IMR-90 (cell line): ENCODE measurements around the gene ATP6V1D. TPM values are rescaled to one million over a fixed set of nuclear protein-coding genes. Genes with fewer than 3 reads are reported as not detected.

Experiments
- ATAC-seq: fragments of 200-7000 bp; cut with Tn5 transposase; 2 replicates; pipeline ENCODE4 v1.9.1; 2020; ENCODE audit warnings: low read depth, mild to moderate bottlenecking, moderate library complexity
- BruUV-seq: library from RNA; stranded (reverse); fragments of 400-500 nt; replicated peaks from 2 replicates; lab custom pipeline; 2021; lab: Mats Ljungman, UMichigan
- CTCF ChIA-PET: fragments of 300-600 bp; formaldehyde crosslinking; extraction: SDS; loops from one replicate; lab custom pipeline; 2021; ENCODE audit warnings: antibody characterized with exemption; lab: Yijun Ruan, JAX
- POLR2A ChIA-PET: fragments of 300-600 bp; sonication (Branson Sonifier 250); formaldehyde crosslinking; loops from one replicate; lab custom pipeline; 2022; ENCODE audit warnings: antibody characterized with exemption; ENCODE audit not compliant: unreplicated experiment; lab: Charles Lee
- DNase-seq: peaks from one replicate; pipeline ENCODE4 v3.0.0; 2013
- H2AFZ ChIP-seq: replicated peaks from 2 replicates; pipeline ENCODE3; 2013; ENCODE audit warnings: low read length, mild to moderate bottlenecking; ENCODE audit not compliant: poor library complexity
- H2AK5ac ChIP-seq: 2 replicates; pipeline ENCODE4 v1.6.1; 2013; ENCODE audit warnings: low read depth, low read length, inconsistent platforms
- H2AK9ac ChIP-seq: replicated peaks from 2 replicates; pipeline ENCODE3; 2013; ENCODE audit warnings: mild to moderate bottlenecking, low read depth, low read length, moderate library complexity; ENCODE audit not compliant: poor library complexity
- H2BK120ac ChIP-seq: 2 replicates; pipeline ENCODE4 v1.6.1; 2013; ENCODE audit warnings: low read depth, low read length, inconsistent platforms
- H2BK15ac ChIP-seq: 3 replicates; pipeline ENCODE4 v1.6.1; 2013; ENCODE audit warnings: low read depth, low read length, inconsistent platforms
- H2BK20ac ChIP-seq: 2 replicates; pipeline ENCODE4 v1.6.1; 2013; ENCODE audit warnings: low read depth, mild to moderate bottlenecking, inconsistent platforms, low read length, moderate library complexity
- H2BK5ac ChIP-seq: 2 replicates; pipeline ENCODE4 v1.6.1; 2013; ENCODE audit warnings: mild to moderate bottlenecking, low read depth, low read length, inconsistent platforms; ENCODE audit not compliant: poor library complexity, severe bottlenecking
- H3K14ac ChIP-seq: replicated peaks from 2 replicates; pipeline ENCODE4 v1.6.1; 2013; ENCODE audit warnings: low read depth, low read length, inconsistent platforms
- H3K18ac ChIP-seq: 2 replicates; pipeline ENCODE4 v1.6.1; 2013; ENCODE audit warnings: low read depth, low read length, control low read depth
- H3K23ac ChIP-seq: 2 replicates; pipeline ENCODE4 v1.6.1; 2013; ENCODE audit warnings: low read depth, low read length, inconsistent platforms
- H3K27ac ChIP-seq: 2 replicates; pipeline ENCODE4 v1.5.1; 2013; ENCODE audit warnings: mild to moderate bottlenecking, control low read depth, low read length; ENCODE audit not compliant: insufficient read depth
- H3K27me3 ChIP-seq: 2 replicates; pipeline ENCODE4 v1.6.1; 2013; ENCODE audit warnings: low read length; ENCODE audit not compliant: control insufficient read depth, insufficient read depth
- H3K36me3 ChIP-seq: 2 replicates; pipeline ENCODE4 v1.6.1; 2013; ENCODE audit warnings: low read length, mixed read lengths; ENCODE audit not compliant: control insufficient read depth, insufficient read depth
- H3K4ac ChIP-seq: 2 replicates; pipeline ENCODE4 v1.6.1; 2013; ENCODE audit warnings: low read depth, low read length, inconsistent platforms
- H3K4me1 ChIP-seq: 2 replicates; pipeline ENCODE4 v1.6.1; 2013; ENCODE audit warnings: low read length, mixed read lengths; ENCODE audit not compliant: control insufficient read depth, insufficient read depth
- H3K4me2 ChIP-seq: 2 replicates; pipeline ENCODE4 v1.6.1; 2013; ENCODE audit warnings: low read depth, mild to moderate bottlenecking, control low read depth, low read length, moderate library complexity
- H3K4me3 ChIP-seq: 2 replicates; pipeline ENCODE4 v1.5.1; 2013; ENCODE audit warnings: low read depth, mild to moderate bottlenecking, control low read depth, low read length, moderate library complexity; ENCODE audit not compliant: insufficient read depth
- H3K56ac ChIP-seq: 2 replicates; pipeline ENCODE4 v1.6.1; 2013; ENCODE audit warnings: low read length, inconsistent platforms; ENCODE audit not compliant: insufficient read depth; ENCODE audit errors: extremely low read depth
- H3K79me1 ChIP-seq, 2 experiments: 2 replicates each; pipeline ENCODE4 v1.6.1; 2013; ENCODE audit warnings: low read length in 2 of 2, inconsistent platforms in 1 of 2, low read depth in 1 of 2
- H3K9ac ChIP-seq: 2 replicates; pipeline ENCODE4 v1.6.1; 2013; ENCODE audit warnings: low read depth, low read length, control low read depth
- H3K9me1 ChIP-seq: 2 replicates; pipeline ENCODE4 v1.6.1; 2013; ENCODE audit warnings: low read length, inconsistent platforms; ENCODE audit not compliant: insufficient read depth
- H3K9me3 ChIP-seq: 2 replicates; pipeline ENCODE4 v1.6.1; 2013; ENCODE audit warnings: low read length; ENCODE audit not compliant: control insufficient read depth, insufficient read depth
- H4K20me1 ChIP-seq: 2 replicates; pipeline ENCODE4 v1.6.1; 2013; ENCODE audit warnings: low read length, inconsistent platforms; ENCODE audit not compliant: insufficient read depth
- H4K5ac ChIP-seq: 2 replicates; pipeline ENCODE4 v1.6.1; 2013; ENCODE audit warnings: mild to moderate bottlenecking, low read depth, low read length, control low read depth
- H4K8ac ChIP-seq, 2 experiments: 2 replicates each; pipeline ENCODE4 v1.6.1; 2013; ENCODE audit warnings: low read depth in 2 of 2, low read length in 2 of 2, control low read depth in 1 of 2, inconsistent platforms in 1 of 2
- H4K91ac ChIP-seq: 2 replicates; pipeline ENCODE4 v1.6.1; 2013; ENCODE audit warnings: low read depth, low read length, inconsistent platforms; ENCODE audit not compliant: insufficient read depth
- BHLHE40 ChIP-seq: fragments of 150-350 bp; IDR thresholded peaks from 2 replicates; pipeline ENCODE4 v1.6.1; 2016; ENCODE audit warnings: mild to moderate bottlenecking, low read depth, low read length
- ELK1 ChIP-seq: fragments of 150-350 bp; IDR thresholded peaks from 2 replicates; pipeline ENCODE4 v1.6.1; 2016; ENCODE audit warnings: low read depth, mild to moderate bottlenecking, low read length, moderate library complexity, borderline replicate concordance
- MAFK ChIP-seq: IDR thresholded peaks from 2 replicates; pipeline ENCODE4 v1.6.1; 2012; ENCODE audit warnings: low read depth, low read length, improper control_type of control experiment
- MAZ ChIP-seq: IDR thresholded peaks from 2 replicates; pipeline ENCODE4 v1.6.1; 2012; ENCODE audit warnings: low read depth, mild to moderate bottlenecking, low read length, improper control_type of control experiment, moderate library complexity, borderline replicate concordance
- MXI1 ChIP-seq: IDR thresholded peaks from 2 replicates; pipeline ENCODE4 v1.6.1; 2012; ENCODE audit warnings: low read depth, mild to moderate bottlenecking, low read length, moderate library complexity, borderline replicate concordance
- NFE2L2 ChIP-seq: fragments of 150-350 bp; IDR thresholded peaks from 2 replicates; pipeline ENCODE4 v1.6.1; 2016; ENCODE audit warnings: low read depth, mild to moderate bottlenecking, low read length
- POLR2A ChIP-seq: IDR thresholded peaks from 2 replicates; pipeline ENCODE4 v1.6.1; 2012; ENCODE audit warnings: mild to moderate bottlenecking, low read depth, low read length
- RAD21 ChIP-seq: IDR thresholded peaks from 2 replicates; pipeline ENCODE4 v1.6.1; 2012; ENCODE audit warnings: low read length, improper control_type of control experiment
- RCOR1 ChIP-seq: IDR thresholded peaks from 2 replicates; pipeline ENCODE4 v1.6.1; 2012; ENCODE audit warnings: mild to moderate bottlenecking, low read length, improper control_type of control experiment; ENCODE audit not compliant: insufficient replicate concordance
- SMC3 ChIP-seq: fragments of 150-350 bp; IDR thresholded peaks from 2 replicates; pipeline ENCODE4 v1.6.1; 2016; ENCODE audit warnings: low read depth, mild to moderate bottlenecking, antibody characterized with exemption, low read length, moderate library complexity
- WGBS, 2 experiments: methylation state at CpG; one replicate each; pipeline versions ENCODE4 v1.1.5 to v1.1.7; 2013; ENCODE audit warnings: missing lambda C conversion rate in 2 of 2; ENCODE audit not compliant: insufficient read length in 1 of 2; ENCODE audit errors: extremely low coverage in 2 of 2; 5-methylcytosine and 5-hydroxymethylcytosine counted together
- dilution Hi-C: fragments of 300-500 bp; cut with HindIII; formaldehyde crosslinking; loops from one replicate; pipeline ENCODE4 v1.14.3; 2018; ENCODE audit warnings: low sequenced_read_pairs; ENCODE audit not compliant: unreplicated experiment
- in situ Hi-C: fragments of 300-500 bp; cut with MboI; formaldehyde crosslinking; loops from 3 replicates; pipeline ENCODE4 v1.14.3; 2019; ENCODE audit warnings: low sequenced_read_pairs, inconsistent platforms, mixed read lengths
- intact Hi-C: fragments of 100-400 bp; cut with micrococcal nuclease; formaldehyde crosslinking; loops from 2 replicates; pipeline ENCODE4 v1.10.0; 2022
- polyA plus RNA-seq, 3 experiments: library from polyadenylated mRNA; depleted of rRNA; stranded (reverse); fragments of >200 nt; gene quantifications; 2 replicates each; pipeline ENCODE4 v1.2.3, GENCODE V29; 2012; ENCODE audit warnings: low replicate concordance in 1 of 3
- total RNA-seq: library from RNA; depleted of rRNA; stranded (reverse); fragments of >200 nt; gene quantifications from 2 replicates; pipeline ENCODE4 v1.2.3, GENCODE V29; 2012

Gene ATP6V1D
- total and polyA plus RNA-seq, 2 of the 4 experiments (the other 2 are of a cell fraction) = 54.5 to 113 TPM

- Histone ChIP-seq H3K4me1 (no peaks in the 10 kb centered on the region), H3K9me1 (peaks cover 3% of the 10 kb centered on the region; the same call in 1 of the 2 replicates), H2AK9ac (no peak overlapping the region), H2BK15ac (no peak overlapping the region), H2AK5ac (no peak overlapping the region; the same call in 1 of the 2 replicates), H3K14ac (no peak overlapping the region), H3K79me1 (no peaks in the 10 kb centered on the region), H3K4ac (no peak overlapping the region), H4K20me1 (no peaks in the 10 kb centered on the region), H3K23ac (no peak overlapping the region), H2BK5ac (no peak overlapping the region), H2BK20ac (no peak overlapping the region; the same call in 1 of the 2 replicates), H3K27ac (no peak overlapping the region), H3K56ac (no peak overlapping the region), H2BK120ac (no peak overlapping the region), H3K9me3 (no peaks in the 10 kb centered on the region), H3K4me2 (no peak overlapping the region), H4K91ac (no peak overlapping the region), H2AFZ (no peak overlapping the region), H3K18ac (no peak overlapping the region), H3K36me3 (no peaks in the 10 kb centered on the region), H3K9ac (no peak overlapping the region), H3K27me3 (peaks cover 3% of the 10 kb centered on the region; the same call in 1 of the 2 replicates), H4K8ac (no peak overlapping the region), H4K5ac (no peak overlapping the region), H3K4me3 (no peak overlapping the region)
- POLR2A ChIA-PET = interaction anchor here (0.6 kb wide), 1 partner anchor 174 kb away, joined by 4 read pairs; no protein-coding TSS in a partner anchor
- in situ Hi-C loops = no loop called here
- intact Hi-C loops = no loop called here
- no TSS peak for BruUV-seq
- dilution Hi-C loops = no loop called here
- TF ChIP-seq NFE2L2 = no peak
- TF ChIP-seq POLR2A = no peak
- TF ChIP-seq BHLHE40 = no peak
- TF ChIP-seq MAZ = no peak
- TF ChIP-seq MXI1 = no peak
- TF ChIP-seq RCOR1 = no peak
- TF ChIP-seq RAD21 = no peak
- TF ChIP-seq MAFK = no peak
- no peak for TF ChIP-seq SMC3
- TF ChIP-seq ELK1 = no peak
- CTCF ChIA-PET = no interaction called here
- DNase-seq = no peak
- ATAC-seq = no peak
- WGBS, 2 experiments = no CpG with 5 or more reads among the region's 9 CpGs
These were observed 37.9 kb upstream of the ATP6V1D start for GRCh38 chr14:67397536-67397935.
